Hematopoietic multipotent progenitor cell treated with erythropoietin and hydrocortisone succinate and interleukin-3 and kit ligand, for 6 days (in vitro differentiated cells): ENCODE results near the gene CCDC30.

Source experiments
- DNase-seq: peaks from one replicate; pipeline ENCODE4 v3.0.0-alpha.2; 2015

Gene CCDC30

DNA sequence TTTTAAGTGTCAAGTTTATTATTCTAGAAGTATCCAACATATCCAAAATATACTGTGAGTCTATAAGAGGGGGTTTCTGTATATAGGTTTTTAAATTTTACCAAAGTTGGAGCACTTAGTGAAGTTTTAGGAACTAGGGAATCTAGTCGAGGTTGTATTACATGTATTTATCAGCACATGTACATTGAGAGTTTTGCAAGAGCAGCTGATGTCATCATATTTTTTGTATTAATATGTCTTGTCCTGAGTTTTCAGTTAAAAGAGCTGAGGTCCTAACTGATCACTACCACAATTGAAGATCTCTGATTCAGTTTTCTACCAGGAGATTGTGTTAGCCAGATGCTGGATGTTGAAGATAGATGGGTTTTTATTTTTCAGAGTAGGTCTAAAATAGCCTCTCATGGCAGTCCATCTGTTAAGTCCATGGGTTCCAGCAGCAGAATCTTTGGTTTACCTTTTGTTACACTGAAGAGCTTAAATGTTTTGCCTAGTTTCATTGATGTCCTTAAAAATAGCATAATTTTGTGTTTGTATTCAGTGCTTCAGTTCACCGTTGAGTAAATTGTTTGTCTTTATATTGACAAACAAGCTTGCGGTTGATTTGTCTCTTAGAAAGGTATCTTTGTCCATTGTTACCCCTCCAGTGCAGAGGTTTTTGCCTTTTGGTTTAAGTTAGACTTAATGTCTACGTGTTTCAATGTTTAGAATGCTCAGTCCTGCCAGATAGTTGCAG, 235.2 kb downstream of the CCDC30 start:
- no peak for DNase-seq

DNA sequence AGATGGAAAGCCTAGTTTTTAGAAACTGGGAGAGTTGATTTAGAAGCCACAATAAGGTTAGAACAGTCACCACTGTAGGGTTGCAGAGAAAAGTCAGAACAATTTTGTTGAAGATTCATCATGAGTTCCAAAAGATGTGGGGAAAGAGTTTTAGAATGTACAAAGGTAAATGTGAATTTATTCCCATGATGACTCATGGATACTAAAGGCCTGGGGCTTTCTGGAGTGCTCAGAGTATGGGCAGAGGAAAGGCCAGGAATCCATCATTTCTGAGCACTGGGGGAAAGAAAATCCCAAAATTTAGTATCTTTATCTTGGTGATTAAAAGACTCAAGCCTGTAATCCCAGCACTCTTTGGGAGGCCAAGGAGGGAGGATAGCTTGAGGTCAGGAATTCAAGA, 236.9 kb downstream of the CCDC30 start:
- no peak for DNase-seq

- no peak for DNase-seq
These were observed 240.9 kb downstream of the CCDC30 start for GRCh38 chr1:42703888-42704464.
